ENCODE measurements around the gene CASQ2.

- TF ChIP-seq, protein P1, sequence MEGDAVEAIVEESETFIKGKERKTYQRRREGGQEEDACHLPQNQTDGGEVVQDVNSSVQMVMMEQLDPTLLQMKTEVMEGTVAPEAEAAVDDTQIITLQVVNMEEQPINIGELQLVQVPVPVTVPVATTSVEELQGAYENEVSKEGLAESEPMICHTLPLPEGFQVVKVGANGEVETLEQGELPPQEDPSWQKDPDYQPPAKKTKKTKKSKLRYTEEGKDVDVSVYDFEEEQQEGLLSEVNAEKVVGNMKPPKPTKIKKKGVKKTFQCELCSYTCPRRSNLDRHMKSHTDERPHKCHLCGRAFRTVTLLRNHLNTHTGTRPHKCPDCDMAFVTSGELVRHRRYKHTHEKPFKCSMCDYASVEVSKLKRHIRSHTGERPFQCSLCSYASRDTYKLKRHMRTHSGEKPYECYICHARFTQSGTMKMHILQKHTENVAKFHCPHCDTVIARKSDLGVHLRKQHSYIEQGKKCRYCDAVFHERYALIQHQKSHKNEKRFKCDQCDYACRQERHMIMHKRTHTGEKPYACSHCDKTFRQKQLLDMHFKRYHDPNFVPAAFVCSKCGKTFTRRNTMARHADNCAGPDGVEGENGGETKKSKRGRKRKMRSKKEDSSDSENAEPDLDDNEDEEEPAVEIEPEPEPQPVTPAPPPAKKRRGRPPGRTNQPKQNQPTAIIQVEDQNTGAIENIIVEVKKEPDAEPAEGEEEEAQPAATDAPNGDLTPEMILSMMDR (IDR thresholded peaks at IDR 0.05), result no peak
- no peak for TF ChIP-seq POLR2A (IDR thresholded peaks at IDR 0.05)
- no peak for TF ChIP-seq POLR2AphosphoS5 (IDR thresholded peaks at IDR 0.05)
These were observed 28.4 kb upstream of the CASQ2 start for GRCh38 chr1:115796897-115797296.

Measured in transverse colon (tissue), 4 donors.